Upper lobe of left lung (tissue), 4 donors: ENCODE data around the gene ZDHHC17.

Source experiments
- CTCF ChIP-seq, 6 experiments: fragments of 450-650 bp in 4 of 6; fragments of 200-600 bp in 2 of 6; sonication (generic) in 2 of 6; IDR thresholded peaks; one replicate each; pipeline ENCODE4 v1.5.1; 2016 to 2019; ENCODE audit warnings: antibody characterized with exemption in 6 of 6
- EP300 ChIP-seq, 4 donors: sonication (generic); formaldehyde crosslinking; IDR thresholded peaks; one replicate each; pipeline ENCODE4 v1.5.1; 2017; ENCODE audit warnings: antibody characterized with exemption in 4 of 4, control low read depth in 2 of 4
- POLR2A ChIP-seq, 4 donors: fragments of 450-650 bp; IDR thresholded peaks; one replicate each; pipeline ENCODE4 v1.5.1; 2016 to 2017; ENCODE audit warnings: antibody characterized with exemption in 4 of 4, mild to moderate bottlenecking in 2 of 4

GRCh38 chr12:76881142-76881541, 117.2 kb downstream of the ZDHHC17 start:
- TF ChIP-seq CTCF (IDR thresholded peaks at IDR 0.05) (no peak), EP300 (IDR thresholded peaks at IDR 0.05) (no peak), POLR2A (IDR thresholded peaks at IDR 0.05) (no peak)
